K562 (cell line): ENCODE data around the gene TGFB2. TPM values are rescaled to one million over a fixed set of nuclear protein-coding genes. Genes with fewer than 3 reads are reported as not detected.

ENCODE experiments used
- ATAC-seq: fragments of 200-7000 bp; cut with Tn5 transposase; 3 replicates; pipeline ENCODE4 v1.9.1; 2020; ENCODE audit warnings: moderate library complexity
- BruUV-seq: library from RNA; stranded (reverse); fragments of 400-500 nt; replicated peaks from 2 replicates; lab custom pipeline; 2021; lab: Mats Ljungman, UMichigan
- CTCF ChIA-PET: fragments of 300-600 bp; formaldehyde crosslinking; extraction: SDS; loops from one replicate; lab custom pipeline; 2021; ENCODE audit warnings: low intra/inter-chr PET ratio; lab: Yijun Ruan, JAX
- POLR2A ChIA-PET: fragments of 300-600, 350-650 bp; sonication (Branson Sonifier 250); formaldehyde crosslinking; extraction: SDS; loops from one replicate; lab custom pipeline; 2021; ENCODE audit warnings: antibody characterized with exemption, inconsistent platforms; lab: Yijun Ruan, JAX
- DNase-seq, 4 experiments: peaks; one replicate each; pipeline versions ENCODE4 v3.0.0 to v3.0.0-alpha.2; 2011 to 2018; ENCODE audit warnings: low spot score in 3 of 4, mixed read lengths in 3 of 4; ENCODE audit errors: extremely low read depth in 1 of 4
- FAIRE-seq: peaks from 2 replicates; lab custom pipeline; 2011; peaks lifted over from hg19 to GRCh38; lab: Jason Lieb, UNC
- H2AFZ ChIP-seq: 2 replicates; pipeline ENCODE4 v1.6.0; 2011; ENCODE audit warnings: low read depth, low read length, control low read depth, inconsistent platforms
- H3K27ac ChIP-seq: fragments of 200-600 bp; 3 replicates; pipeline ENCODE4 v1.8.0; 2011; ENCODE audit warnings: low read depth, mild to moderate bottlenecking, control low read depth, inconsistent platforms, low read length, moderate library complexity, mixed read lengths; ENCODE audit errors: extremely low read depth
- H3K27me3 ChIP-seq, 2 experiments: fragments of 300-600 bp in 1 of 2; 2 replicates in 1 of 2; 3 replicates in 1 of 2; pipeline versions ENCODE4 v1.6.0 to v1.8.0; 2011; ENCODE audit warnings: inconsistent platforms in 2 of 2, low read length in 2 of 2, mild to moderate bottlenecking in 1 of 2, mixed read lengths in 1 of 2, moderate library complexity in 1 of 2; ENCODE audit not compliant: control insufficient read depth in 2 of 2, insufficient read depth in 2 of 2
- H3K36me3 ChIP-seq: fragments of 300-600 bp; 3 replicates; pipeline ENCODE4 v1.8.0; 2011; ENCODE audit warnings: mild to moderate bottlenecking, low read length, inconsistent platforms; ENCODE audit not compliant: control insufficient read depth, insufficient read depth
- H3K4me1 ChIP-seq, 2 experiments: fragments of 200-600 bp in 1 of 2; replicated peaks in 1 of 2; 2 replicates in 1 of 2; 3 replicates in 1 of 2; pipeline versions ENCODE4 v1.5.1 to v1.8.0; 2011; ENCODE audit warnings: inconsistent platforms in 2 of 2, low read length in 2 of 2, mild to moderate bottlenecking in 1 of 2, mixed read lengths in 1 of 2, moderate library complexity in 1 of 2; ENCODE audit not compliant: control insufficient read depth in 2 of 2, insufficient read depth in 2 of 2
- H3K4me2 ChIP-seq: 2 replicates; pipeline ENCODE4 v1.6.1; 2011; ENCODE audit warnings: low read length, control low read depth, inconsistent platforms, mixed read lengths; ENCODE audit not compliant: insufficient read depth
- H3K4me3 ChIP-seq: fragments of 200-600 bp; sonication (generic), shearing (Covaris generic); 2 replicates; pipeline ENCODE4 v1.5.1; 2016; ENCODE audit warnings: control low read depth, inconsistent platforms
- H3K79me2 ChIP-seq: fragments of 200-600 bp; 3 replicates; pipeline ENCODE4 v1.8.0; 2011; ENCODE audit warnings: low read length, inconsistent platforms; ENCODE audit not compliant: control insufficient read depth, insufficient read depth
- H3K9ac ChIP-seq, 2 experiments: 2 replicates each; pipeline versions ENCODE4 v1.6.0 to v1.6.1; 2011; ENCODE audit warnings: low read depth in 2 of 2, low read length in 2 of 2, control low read depth in 1 of 2, inconsistent platforms in 1 of 2, mild to moderate bottlenecking in 1 of 2, mixed read lengths in 1 of 2; ENCODE audit not compliant: insufficient read depth in 1 of 2
- H3K9me1 ChIP-seq: one replicate; pipeline ENCODE4 v1.6.0; 2011; ENCODE audit warnings: inconsistent platforms, mild to moderate bottlenecking, low read length, moderate library complexity; ENCODE audit not compliant: control insufficient read depth, insufficient read depth
- H3K9me3 ChIP-seq: replicated peaks from 2 replicates; pipeline ENCODE4 v1.5.1; 2011; ENCODE audit warnings: low read depth, low read length, inconsistent platforms; ENCODE audit not compliant: control insufficient read depth, insufficient read depth
- H4K20me1 ChIP-seq: replicated peaks from 2 replicates; pipeline ENCODE4 v1.6.1; 2011; ENCODE audit warnings: low read length, inconsistent platforms, mixed read lengths; ENCODE audit not compliant: control insufficient read depth, insufficient read depth
- FOXA1 ChIP-seq: fragments of 450-650 bp; IDR thresholded peaks from 2 replicates; pipeline ENCODE4 v1.6.1; 2016; ENCODE audit warnings: mild to moderate bottlenecking, borderline replicate concordance
- HMG20A ChIP-seq: fragments of 450-650 bp; formaldehyde crosslinking; conservative IDR thresholded peaks from 2 replicates; pipeline ENCODE4 v1.4.0; 2020; ENCODE audit warnings: mild to moderate bottlenecking, mixed read lengths
- MTF1 ChIP-seq: fragments of 250-450 bp; sonication (Bioruptor Pico); IDR thresholded peaks from 2 replicates; pipeline ENCODE4 v1.9.0; 2021; ENCODE audit warnings: moderate library complexity, mild to moderate bottlenecking, inconsistent platforms, borderline replicate concordance
- NFE2 ChIP-seq: IDR thresholded peaks from 2 replicates; pipeline ENCODE4 v1.6.1; 2014; ENCODE audit warnings: antibody characterized with exemption, low read depth
- PRDM10 ChIP-seq: fragments of 450-650 bp; IDR thresholded peaks from 2 replicates; pipeline ENCODE4 v1.6.1; 2018; ENCODE audit not compliant: partially characterized antibody
- RBM17 ChIP-seq: fragments of 200-400 bp; formaldehyde crosslinking; IDR thresholded peaks from 2 replicates; pipeline ENCODE4 v1.6.1; 2017; ENCODE audit warnings: low read depth, mild to moderate bottlenecking, low read length, borderline replicate concordance
- ZNF318 ChIP-seq, 2 experiments: fragments of 450-650 bp; IDR thresholded peaks; 2 replicates each; pipeline ENCODE4 v1.6.1; 2016; ENCODE audit warnings: mild to moderate bottlenecking in 2 of 2, borderline replicate concordance in 1 of 2, low read depth in 1 of 2, moderate library complexity in 1 of 2
- WGBS: fragments of 100-300 bp; shearing (Covaris generic); methylation state at CpG from one replicate; pipeline ENCODE4 v1.1.6; 2016; ENCODE audit warnings: low coverage, mixed read lengths; ENCODE audit not compliant: insufficient coverage; ENCODE audit errors: missing lambda C conversion rate; 5-methylcytosine and 5-hydroxymethylcytosine counted together
- in situ Hi-C: fragments of 300-500 bp; cut with MboI; formaldehyde crosslinking; loops from 4 replicates; pipeline ENCODE4 v1.15.0; 2018; ENCODE audit warnings: inconsistent platforms, mixed read lengths
- intact Hi-C: fragments of 100-400 bp; cut with micrococcal nuclease; formaldehyde crosslinking; loops from 2 replicates; pipeline ENCODE4 v1.14.2; 2022
- polyA plus RNA-seq, 8 experiments: library from polyadenylated mRNA; depleted of rRNA in 4 of 8; stranded (reverse) in 5 of 8; unstranded in 3 of 8; fragments of >200 nt; fragmentation: Nextera tagmentation in 2 of 8; fragmentation: Illumina TruSeq in 1 of 8; extraction: Ambion mirVana in 2 of 8; extraction: Trizol in 1 of 8; gene quantifications; 2 replicates each; pipeline versions ENCODE4 v1.2.1 to v1.2.3, GENCODE V29; 2011 to 2014; ENCODE audit warnings: inconsistent platforms in 1 of 8, missing spikeins in 1 of 8
- total RNA-seq, 7 experiments: library from RNA; depleted of rRNA in 6 of 7; stranded (reverse); fragments of >200 nt in 6 of 7; fragmentation: Illumina TruSeq in 2 of 7; extraction: Trizol in 2 of 7; gene quantifications; 2 replicates each; pipeline versions ENCODE4 v1.2.1 to v1.2.3, GENCODE V29; 2011 to 2021; ENCODE audit warnings: low replicate concordance in 1 of 7

The TGFB2 gene
- total and polyA plus RNA-seq, 9 of the 15 experiments (the other 6 are each of a cell fraction or from before 2014, with no cell fraction given): 0.03 to 0.41 (median 0.11) TPM; not detected in 3

GRCh38 chr1:218412171-218412570 is 67.0 kb downstream of the TGFB2 start:
- H3K79me2 ChIP-seq: no peaks in the 10 kb centered on the region
- ATAC-seq (no peak), FAIRE-seq (no peak), DNase-seq (no peak)
- CTCF ChIA-PET: no interaction called here
- 3% methylated on average over 7 of the region's 7 CpGs for WGBS
- no peaks in the 10 kb centered on the region for H4K20me1 ChIP-seq
- no peak overlapping the region for H3K9ac ChIP-seq
- no peaks in the 10 kb centered on the region for H3K36me3 ChIP-seq
- no peaks in the 10 kb centered on the region for H3K9me3 ChIP-seq
- in situ Hi-C loops (no loop called here), intact Hi-C loops (no loop called here)
- H2AFZ ChIP-seq: no peak overlapping the region
- no peaks in the 10 kb centered on the region for H3K4me1 ChIP-seq
- no peak overlapping the region for H3K27ac ChIP-seq
- POLR2A ChIA-PET: interaction anchor here (0.6 kb wide), 1 partner anchor 188 kb away, joined by 4 read pairs; no protein-coding TSS in a partner anchor
- H3K4me3 ChIP-seq: no peak overlapping the region
- no peaks in the 10 kb centered on the region for H3K9me1 ChIP-seq
- peaks cover 5 to 10% of the 10 kb centered on the region in 2 experiments; a peak in 2 of 5 replicates for H3K27me3 ChIP-seq
- H3K4me2 ChIP-seq: no peak overlapping the region
- BruUV-seq: no TSS peak
- TF ChIP-seq HMG20A (CRISPR knock-in tag) (no peak), NFE2 (no peak), ZNF318 (IDR thresholded peaks at IDR 0.05; ENCODE audit: borderline replicate concordance in 1 of 2, low read depth in 1 of 2) (no peak), MTF1 (CRISPR knock-in tag) (no peak), PRDM10 (no peak), RBM17 (no peak), FOXA1 (no peak)
